Peyer's patch (tissue), 4 donors: ENCODE measurements around the gene CCDC180.

Experiments used
- POLR2A ChIP-seq, 2 donors: fragments of 450-650 bp; IDR thresholded peaks; one replicate each; pipeline ENCODE4 v1.5.1; 2017; ENCODE audit warnings: antibody characterized with exemption in 2 of 2, mild to moderate bottlenecking in 2 of 2, moderate library complexity in 2 of 2
- TF ChIP-seq, protein P1 (sequence below), 6 experiments: fragments of 450-650 bp in 4 of 6; fragments of 200-600 bp in 2 of 6; sonication (generic) in 1 of 6; IDR thresholded peaks; one replicate each; pipeline ENCODE4 v1.5.1; 2017 to 2019; ENCODE audit warnings: antibody characterized with exemption in 6 of 6, mild to moderate bottlenecking in 3 of 6, moderate library complexity in 1 of 6

DNA sequence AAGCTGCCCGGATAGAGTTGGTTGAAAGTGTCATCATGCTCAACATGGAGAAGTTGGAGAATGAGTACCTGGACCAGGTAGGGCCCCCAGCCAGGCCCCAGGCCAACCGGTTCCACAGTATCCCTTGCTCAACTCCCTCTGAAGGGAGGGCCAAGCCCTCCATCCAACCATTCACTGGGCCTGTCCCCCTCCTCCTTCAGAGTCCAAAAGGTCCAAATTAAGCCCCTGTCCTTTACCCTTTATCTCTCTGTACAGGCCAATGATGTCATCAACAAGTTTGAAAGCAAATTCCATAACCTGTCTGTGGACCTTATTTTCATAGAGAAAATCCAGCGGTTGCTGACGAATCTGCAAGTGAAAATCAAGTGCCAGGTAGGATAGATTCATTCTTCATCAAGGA lies 47.2 kb downstream of the CCDC180 start:
- TF ChIP-seq, protein P1, sequence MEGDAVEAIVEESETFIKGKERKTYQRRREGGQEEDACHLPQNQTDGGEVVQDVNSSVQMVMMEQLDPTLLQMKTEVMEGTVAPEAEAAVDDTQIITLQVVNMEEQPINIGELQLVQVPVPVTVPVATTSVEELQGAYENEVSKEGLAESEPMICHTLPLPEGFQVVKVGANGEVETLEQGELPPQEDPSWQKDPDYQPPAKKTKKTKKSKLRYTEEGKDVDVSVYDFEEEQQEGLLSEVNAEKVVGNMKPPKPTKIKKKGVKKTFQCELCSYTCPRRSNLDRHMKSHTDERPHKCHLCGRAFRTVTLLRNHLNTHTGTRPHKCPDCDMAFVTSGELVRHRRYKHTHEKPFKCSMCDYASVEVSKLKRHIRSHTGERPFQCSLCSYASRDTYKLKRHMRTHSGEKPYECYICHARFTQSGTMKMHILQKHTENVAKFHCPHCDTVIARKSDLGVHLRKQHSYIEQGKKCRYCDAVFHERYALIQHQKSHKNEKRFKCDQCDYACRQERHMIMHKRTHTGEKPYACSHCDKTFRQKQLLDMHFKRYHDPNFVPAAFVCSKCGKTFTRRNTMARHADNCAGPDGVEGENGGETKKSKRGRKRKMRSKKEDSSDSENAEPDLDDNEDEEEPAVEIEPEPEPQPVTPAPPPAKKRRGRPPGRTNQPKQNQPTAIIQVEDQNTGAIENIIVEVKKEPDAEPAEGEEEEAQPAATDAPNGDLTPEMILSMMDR (IDR thresholded peaks at IDR 0.05): no peak
- no peak for TF ChIP-seq POLR2A (IDR thresholded peaks at IDR 0.05)
